Fibroblast of lung (primary cell): ENCODE measurements around the gene ARID1B.

Source experiments
- EZH2 ChIP-seq: IDR thresholded peaks from 2 replicates; pipeline ENCODE4 v1.5.1; 2012; ENCODE audit warnings: low read length, control low read depth, mild to moderate bottlenecking; ENCODE audit errors: missing control alignments
- TF ChIP-seq, protein P1 (sequence below), 2 donors: IDR thresholded peaks in 1 of 2; conservative IDR thresholded peaks in 1 of 2; 1 replicate in 1 of 2; 2 replicates in 1 of 2; pipeline ENCODE4 v1.5.1; 2011 to 2012; ENCODE audit warnings: low read length in 2 of 2, control low read depth in 1 of 2, inconsistent platforms in 1 of 2, low read depth in 1 of 2, mild to moderate bottlenecking in 1 of 2

DNA sequence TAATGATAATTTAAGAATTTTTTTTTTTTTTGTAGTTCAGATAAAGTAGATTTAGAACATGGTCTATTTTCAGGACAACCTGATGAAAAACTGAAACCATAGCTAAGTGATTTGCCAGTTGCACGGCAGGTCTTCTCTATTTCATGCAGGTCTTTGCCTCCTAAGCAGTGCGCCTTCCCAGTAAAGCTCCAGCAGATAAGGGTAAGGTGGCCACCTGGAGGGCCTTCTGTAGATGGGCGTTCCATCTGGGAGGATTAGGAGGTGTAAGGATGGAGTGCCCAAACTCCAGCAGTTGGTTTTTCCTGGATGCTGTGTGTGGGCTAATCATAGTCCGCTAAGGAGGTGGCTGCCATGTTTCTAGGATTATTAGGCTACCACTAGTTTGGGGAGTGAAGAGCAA is 107.1 kb downstream of the ARID1B start:
- TF ChIP-seq, protein P1, sequence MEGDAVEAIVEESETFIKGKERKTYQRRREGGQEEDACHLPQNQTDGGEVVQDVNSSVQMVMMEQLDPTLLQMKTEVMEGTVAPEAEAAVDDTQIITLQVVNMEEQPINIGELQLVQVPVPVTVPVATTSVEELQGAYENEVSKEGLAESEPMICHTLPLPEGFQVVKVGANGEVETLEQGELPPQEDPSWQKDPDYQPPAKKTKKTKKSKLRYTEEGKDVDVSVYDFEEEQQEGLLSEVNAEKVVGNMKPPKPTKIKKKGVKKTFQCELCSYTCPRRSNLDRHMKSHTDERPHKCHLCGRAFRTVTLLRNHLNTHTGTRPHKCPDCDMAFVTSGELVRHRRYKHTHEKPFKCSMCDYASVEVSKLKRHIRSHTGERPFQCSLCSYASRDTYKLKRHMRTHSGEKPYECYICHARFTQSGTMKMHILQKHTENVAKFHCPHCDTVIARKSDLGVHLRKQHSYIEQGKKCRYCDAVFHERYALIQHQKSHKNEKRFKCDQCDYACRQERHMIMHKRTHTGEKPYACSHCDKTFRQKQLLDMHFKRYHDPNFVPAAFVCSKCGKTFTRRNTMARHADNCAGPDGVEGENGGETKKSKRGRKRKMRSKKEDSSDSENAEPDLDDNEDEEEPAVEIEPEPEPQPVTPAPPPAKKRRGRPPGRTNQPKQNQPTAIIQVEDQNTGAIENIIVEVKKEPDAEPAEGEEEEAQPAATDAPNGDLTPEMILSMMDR (conservative IDR thresholded peaks at IDR 0.05 in 1 of 2, IDR thresholded peaks at IDR 0.05 in 1 of 2; ENCODE audit: low read depth in 1 of 2, low read length in 2 of 2): no peak
- TF ChIP-seq EZH2: no peak
